Bronchial epithelial cell (primary cell): ENCODE results near the gene TMUB1. TPM values are rescaled to one million over a fixed set of nuclear protein-coding genes. Genes with fewer than 3 reads are reported as not detected.

ENCODE experiments used
- DNase-seq: peaks from one replicate; pipeline ENCODE4 v3.0.0-alpha.2; 2010; ENCODE audit warnings: low read depth
- FAIRE-seq: peaks from 2 replicates; lab custom pipeline; 2011; peaks lifted over from hg19 to GRCh38; lab: Jason Lieb, UNC
- H3K27me3 ChIP-seq: 2 replicates; pipeline ENCODE4 v1.5.1; 2011; ENCODE audit warnings: low read length; ENCODE audit not compliant: control insufficient read depth, insufficient read depth
- H3K36me3 ChIP-seq: 2 replicates; pipeline ENCODE4 v1.5.1; 2011; ENCODE audit warnings: low read length; ENCODE audit not compliant: control insufficient read depth, insufficient read depth
- H3K4me3 ChIP-seq: 2 replicates; pipeline ENCODE4 v1.5.1; 2011; ENCODE audit warnings: mild to moderate bottlenecking, low read depth, low read length, control low read depth
- total RNA-seq: library from RNA; depleted of rRNA; stranded (reverse); fragments of >200 nt; gene quantifications from 2 replicates; pipeline ENCODE4 v1.2.1, GENCODE V29; 2014
- TF ChIP-seq, protein P1 (sequence below): IDR thresholded peaks from 2 replicates; pipeline ENCODE4 v1.5.1; 2011; ENCODE audit warnings: mild to moderate bottlenecking, moderate library complexity, low read length, control low read depth, inconsistent platforms; ENCODE audit not compliant: insufficient read depth, severe bottlenecking

TMUB1 gene
- total RNA-seq, 1 donor from 2014 or later = 9.0 TPM

DNA sequence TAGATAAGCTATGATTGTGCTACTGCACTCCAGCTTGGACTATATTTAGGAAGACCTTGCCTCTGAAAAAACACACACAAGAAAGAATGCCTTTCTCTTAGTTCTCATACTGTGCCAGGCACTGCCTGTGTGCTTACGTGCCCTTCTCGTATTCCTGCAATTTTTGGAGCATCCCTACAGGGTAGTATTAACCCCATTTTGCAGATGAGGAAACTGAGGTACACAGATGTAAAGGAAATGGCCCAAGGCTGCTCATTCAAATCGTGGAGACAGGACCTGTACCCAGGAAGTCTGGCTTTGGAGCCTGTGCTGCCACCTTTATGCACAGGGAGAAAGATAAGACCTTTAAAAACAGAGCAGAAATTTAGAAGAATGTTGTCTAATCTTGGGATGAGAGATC lies 19.7 kb upstream of the TMUB1 start:
- no peaks in the 10 kb centered on the region for H3K27me3 ChIP-seq
- TF ChIP-seq, protein P1, sequence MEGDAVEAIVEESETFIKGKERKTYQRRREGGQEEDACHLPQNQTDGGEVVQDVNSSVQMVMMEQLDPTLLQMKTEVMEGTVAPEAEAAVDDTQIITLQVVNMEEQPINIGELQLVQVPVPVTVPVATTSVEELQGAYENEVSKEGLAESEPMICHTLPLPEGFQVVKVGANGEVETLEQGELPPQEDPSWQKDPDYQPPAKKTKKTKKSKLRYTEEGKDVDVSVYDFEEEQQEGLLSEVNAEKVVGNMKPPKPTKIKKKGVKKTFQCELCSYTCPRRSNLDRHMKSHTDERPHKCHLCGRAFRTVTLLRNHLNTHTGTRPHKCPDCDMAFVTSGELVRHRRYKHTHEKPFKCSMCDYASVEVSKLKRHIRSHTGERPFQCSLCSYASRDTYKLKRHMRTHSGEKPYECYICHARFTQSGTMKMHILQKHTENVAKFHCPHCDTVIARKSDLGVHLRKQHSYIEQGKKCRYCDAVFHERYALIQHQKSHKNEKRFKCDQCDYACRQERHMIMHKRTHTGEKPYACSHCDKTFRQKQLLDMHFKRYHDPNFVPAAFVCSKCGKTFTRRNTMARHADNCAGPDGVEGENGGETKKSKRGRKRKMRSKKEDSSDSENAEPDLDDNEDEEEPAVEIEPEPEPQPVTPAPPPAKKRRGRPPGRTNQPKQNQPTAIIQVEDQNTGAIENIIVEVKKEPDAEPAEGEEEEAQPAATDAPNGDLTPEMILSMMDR = no peak
- H3K4me3 ChIP-seq = no peak overlapping the region
- FAIRE-seq = no peak
- DNase-seq = no peak
- H3K36me3 ChIP-seq = peaks cover 4% of the 10 kb centered on the region

- Histone ChIP-seq H3K4me3 (no peak overlapping the region), H3K36me3 (peaks cover 4% of the 10 kb centered on the region), H3K27me3 (no peaks in the 10 kb centered on the region)
- DNase-seq (no peak), FAIRE-seq (no peak)
- TF ChIP-seq, protein P1 = no peak
These were observed 18.5 kb upstream of the TMUB1 start for GRCh38 chr7:151101621-151102396.

DNA sequence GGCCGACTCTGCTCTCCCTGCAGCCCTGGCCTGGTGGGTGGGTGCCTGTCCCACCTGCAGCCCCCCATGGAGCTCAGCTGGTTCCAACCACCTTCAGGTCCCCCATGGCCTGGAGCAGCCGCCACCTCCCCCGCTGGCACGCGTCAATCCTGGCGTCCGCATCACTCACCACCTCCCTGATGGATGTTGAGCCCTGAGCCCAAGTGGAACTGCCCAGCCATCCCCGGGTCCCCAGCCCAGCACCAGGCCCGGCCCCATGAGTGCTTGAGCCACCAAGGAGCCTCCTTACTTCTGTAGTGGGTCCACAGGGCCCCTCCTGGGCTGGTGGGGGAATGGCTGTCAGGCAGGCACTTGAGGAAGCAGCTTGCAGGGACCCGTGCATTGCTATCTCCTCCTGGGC lies 17.6 kb upstream of the TMUB1 start:
- DNase-seq = no peak
- H3K36me3 ChIP-seq = peaks cover 4% of the 10 kb centered on the region
- no peak overlapping the region for H3K4me3 ChIP-seq
- TF ChIP-seq, protein P1 = no peak
- H3K27me3 ChIP-seq = no peaks in the 10 kb centered on the region
- no peak for FAIRE-seq

- no peak overlapping the region for H3K4me3 ChIP-seq
- peaks cover 3% of the 10 kb centered on the region for H3K36me3 ChIP-seq
- DNase-seq = no peak
- no peaks in the 10 kb centered on the region for H3K27me3 ChIP-seq
- TF ChIP-seq, protein P1 = no peak
- FAIRE-seq = no peak
These were observed 16.4 kb upstream of the TMUB1 start for GRCh38 chr7:151099486-151100211.

GRCh38 chr7:151095828-151096475 lies 12.7 kb upstream of the TMUB1 start:
- DNase-seq (no peak), FAIRE-seq (no peak)
- H3K36me3 ChIP-seq = peaks cover 2% of the 10 kb centered on the region
- H3K27me3 ChIP-seq = no peaks in the 10 kb centered on the region
- no peak overlapping the region for H3K4me3 ChIP-seq
- TF ChIP-seq, protein P1 = no peak
